SU-DHL-6 (cell line): ENCODE results near the gene ABHD17A.
"Not testable (repeated sequence)": the region's sequence is repeated elsewhere in the genome, so short reads cannot be mapped to it uniquely, and the experiment has no call there.

ENCODE experiments used
- EZH2phosphoT487 ChIP-seq: fragments of 200-600 bp; sonication (generic), shearing (Covaris generic); conservative IDR thresholded peaks from 2 replicates; pipeline ENCODE4 v1.6.1; 2018; ENCODE audit warnings: mild to moderate bottlenecking, antibody characterized with exemption, low read length, moderate library complexity, mixed read lengths
- TF ChIP-seq, protein P1 (sequence below): fragments of 200-600 bp; sonication (generic); IDR thresholded peaks from one replicate; pipeline ENCODE4 v1.5.1; 2017; ENCODE audit warnings: antibody characterized with exemption, mild to moderate bottlenecking, low read length, moderate library complexity; ENCODE audit not compliant: insufficient read depth, poor library complexity, severe bottlenecking

DNA sequence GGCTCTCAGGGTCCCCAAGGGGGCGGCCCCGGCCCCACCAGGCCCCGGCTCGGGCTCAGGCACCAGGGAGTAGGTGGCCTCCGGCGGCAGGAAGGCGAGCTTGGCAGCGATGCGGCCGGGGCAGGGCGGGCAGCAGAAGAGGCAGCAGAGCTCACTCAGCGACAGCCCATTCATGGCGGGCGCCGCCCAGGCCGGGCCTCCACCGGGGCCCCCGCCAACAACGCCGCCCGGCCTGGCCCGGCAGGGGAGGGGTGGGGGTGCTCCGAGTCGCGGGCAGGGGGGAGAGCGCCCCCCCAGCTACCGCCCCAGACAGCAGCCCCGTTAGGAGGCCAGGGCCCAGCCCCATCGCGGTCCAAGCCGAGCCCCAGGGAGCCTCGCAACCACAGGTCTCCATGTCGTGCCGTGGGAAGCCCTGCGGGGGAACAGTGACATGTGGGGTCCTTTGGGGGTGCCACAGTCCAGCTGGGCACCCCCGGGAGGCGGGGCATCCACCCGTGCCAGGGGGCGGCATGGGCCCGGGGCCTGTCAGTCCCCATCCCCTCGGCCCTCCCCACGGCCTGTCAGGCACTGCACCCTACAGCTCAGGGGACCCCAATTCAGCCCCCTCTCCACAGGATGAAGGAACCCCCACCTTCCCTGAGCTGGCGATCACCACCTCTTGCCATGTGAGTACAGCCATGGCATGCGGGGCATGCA lies 3.8 kb downstream of the ABHD17A start:
- TF ChIP-seq, protein P1, sequence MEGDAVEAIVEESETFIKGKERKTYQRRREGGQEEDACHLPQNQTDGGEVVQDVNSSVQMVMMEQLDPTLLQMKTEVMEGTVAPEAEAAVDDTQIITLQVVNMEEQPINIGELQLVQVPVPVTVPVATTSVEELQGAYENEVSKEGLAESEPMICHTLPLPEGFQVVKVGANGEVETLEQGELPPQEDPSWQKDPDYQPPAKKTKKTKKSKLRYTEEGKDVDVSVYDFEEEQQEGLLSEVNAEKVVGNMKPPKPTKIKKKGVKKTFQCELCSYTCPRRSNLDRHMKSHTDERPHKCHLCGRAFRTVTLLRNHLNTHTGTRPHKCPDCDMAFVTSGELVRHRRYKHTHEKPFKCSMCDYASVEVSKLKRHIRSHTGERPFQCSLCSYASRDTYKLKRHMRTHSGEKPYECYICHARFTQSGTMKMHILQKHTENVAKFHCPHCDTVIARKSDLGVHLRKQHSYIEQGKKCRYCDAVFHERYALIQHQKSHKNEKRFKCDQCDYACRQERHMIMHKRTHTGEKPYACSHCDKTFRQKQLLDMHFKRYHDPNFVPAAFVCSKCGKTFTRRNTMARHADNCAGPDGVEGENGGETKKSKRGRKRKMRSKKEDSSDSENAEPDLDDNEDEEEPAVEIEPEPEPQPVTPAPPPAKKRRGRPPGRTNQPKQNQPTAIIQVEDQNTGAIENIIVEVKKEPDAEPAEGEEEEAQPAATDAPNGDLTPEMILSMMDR, result not testable (repeated sequence)
- not testable (repeated sequence) for TF ChIP-seq EZH2phosphoT487
